CD4-positive, alpha-beta T cell treated with Interleukin-4 for 1 hour (primary cell): ENCODE data around the gene RANBP10.
A peak's percentile ranks its signal among the peaks of the same experiment; 100 is the strongest.
"Not testable (repeated sequence)": the region's sequence is repeated elsewhere in the genome, so short reads cannot be mapped to it uniquely, and the experiment has no call there.

ENCODE experiments used
- DNase-seq, 2 donors: peaks; one replicate each; pipeline ENCODE4 v3.0.0-alpha.2; 2020 to 2022

The RANBP10 gene

DNA sequence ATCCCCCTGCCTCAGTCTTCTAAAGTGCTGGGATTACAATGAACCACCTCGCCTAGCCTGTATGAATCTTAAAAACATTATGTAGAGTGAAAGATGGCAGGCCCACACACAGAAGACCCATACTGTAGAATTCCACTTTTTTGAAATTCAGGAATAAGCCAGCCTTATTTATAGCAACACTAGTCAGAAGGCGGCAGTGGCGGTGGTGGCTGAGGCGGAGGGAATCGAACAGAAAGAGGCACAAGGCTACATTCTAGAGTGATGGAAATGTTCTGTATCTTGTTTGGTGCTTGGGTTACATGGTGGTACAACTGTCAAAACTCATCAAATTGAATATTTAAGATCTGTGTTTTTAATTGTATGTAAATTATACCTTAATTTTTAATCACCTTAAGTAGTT, 98.6 kb downstream of the RANBP10 start:
- DNase-seq, result no peak

DNA sequence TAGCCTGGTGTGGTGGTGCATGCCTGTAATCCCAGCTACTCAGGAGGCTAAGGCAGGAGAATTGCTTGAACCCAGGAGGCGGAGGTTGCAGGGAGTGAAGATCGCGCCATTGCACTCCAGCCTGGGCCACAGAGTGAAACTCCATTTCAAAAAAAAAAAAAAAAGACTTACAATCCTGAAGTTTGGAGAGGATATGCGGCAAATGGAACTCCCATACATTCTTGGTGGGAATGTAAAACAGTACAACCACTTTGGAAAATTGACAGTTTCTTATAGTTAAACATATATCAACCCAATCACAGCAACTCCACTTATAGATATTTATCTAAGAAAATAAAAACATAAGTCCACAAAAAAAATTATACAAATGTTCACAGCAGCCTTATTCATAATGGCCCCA, 99.2 kb downstream of the RANBP10 start:
- no peak for DNase-seq

DNA sequence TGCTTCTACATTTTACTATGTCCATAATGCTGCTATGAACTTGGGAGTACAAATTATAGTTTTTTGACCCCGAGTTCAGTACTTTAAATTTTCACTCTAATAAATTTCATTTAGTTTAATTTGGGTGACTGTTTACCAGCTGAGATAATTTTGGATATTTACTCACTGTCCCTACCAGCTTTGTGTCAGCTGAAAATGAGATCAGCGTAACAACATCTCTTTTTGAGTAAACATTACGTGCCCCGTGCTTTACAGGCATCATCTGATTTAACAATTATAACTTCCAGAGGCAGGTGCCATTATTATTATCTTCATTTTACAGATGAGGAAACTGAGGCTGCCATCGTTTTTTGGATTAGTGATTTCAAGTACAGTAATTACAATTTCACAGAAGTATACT, 102.2 kb downstream of the RANBP10 start:
- DNase-seq, result no peak

DNA sequence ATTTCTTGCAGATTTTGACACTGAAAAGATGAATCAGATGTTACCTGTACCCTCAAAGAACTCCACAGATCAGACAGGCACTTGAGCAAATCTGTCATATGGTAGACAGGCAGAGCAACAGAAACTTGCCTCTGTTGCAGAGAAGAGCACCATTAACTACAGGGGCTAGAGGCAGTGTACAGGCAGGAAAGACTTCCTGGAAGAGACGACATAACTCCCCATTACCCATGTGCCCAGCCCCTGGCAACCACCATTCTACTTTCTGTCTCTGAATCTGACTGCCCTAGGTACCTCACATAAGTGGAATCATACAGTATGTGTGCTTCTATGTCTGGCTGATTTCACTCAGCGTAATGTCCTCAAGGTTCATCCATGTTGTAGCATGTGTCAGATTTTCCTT, 102.7 kb downstream of the RANBP10 start:
- DNase-seq, result peak in 1 of 2 donors; percentile 8

DNA sequence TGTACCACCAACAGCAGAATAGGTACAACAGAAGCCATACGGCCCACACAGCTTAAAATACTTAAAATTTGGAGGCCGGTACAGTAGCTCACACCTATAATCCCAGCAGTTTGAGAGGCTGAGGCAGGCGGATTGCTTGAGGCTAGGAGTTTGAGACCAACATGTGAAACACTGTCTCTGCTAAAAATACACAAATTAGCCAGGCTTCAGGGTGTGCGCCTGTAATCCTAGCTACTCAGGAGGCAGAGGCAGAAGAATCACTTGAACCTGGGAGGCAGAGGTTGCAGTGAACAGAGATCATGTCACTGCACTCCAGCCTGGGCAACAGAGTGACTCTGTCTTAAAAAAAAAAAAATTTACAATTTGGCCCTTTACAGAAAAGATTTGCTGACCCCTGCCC, 104.2 kb downstream of the RANBP10 start:
- no peak for DNase-seq

DNA sequence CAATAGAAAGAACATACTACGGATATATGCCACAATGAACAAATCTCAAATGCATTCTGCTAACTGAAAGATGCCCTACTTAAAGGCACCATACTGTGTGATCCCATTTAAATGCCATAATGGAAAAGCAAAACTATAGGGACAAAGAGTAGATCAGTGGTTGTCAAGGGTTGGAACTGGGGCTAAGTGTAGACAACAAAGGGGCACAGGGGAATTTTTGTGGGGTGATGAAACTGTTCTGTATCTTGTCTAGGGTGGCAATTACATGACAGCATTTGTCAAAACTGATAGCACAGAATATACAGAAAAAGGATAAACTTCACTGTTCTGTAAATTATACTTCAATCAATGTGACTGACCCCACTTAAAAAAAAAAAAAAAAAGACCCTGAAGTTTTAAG, 104.9 kb downstream of the RANBP10 start:
- DNase-seq, result no peak

DNA sequence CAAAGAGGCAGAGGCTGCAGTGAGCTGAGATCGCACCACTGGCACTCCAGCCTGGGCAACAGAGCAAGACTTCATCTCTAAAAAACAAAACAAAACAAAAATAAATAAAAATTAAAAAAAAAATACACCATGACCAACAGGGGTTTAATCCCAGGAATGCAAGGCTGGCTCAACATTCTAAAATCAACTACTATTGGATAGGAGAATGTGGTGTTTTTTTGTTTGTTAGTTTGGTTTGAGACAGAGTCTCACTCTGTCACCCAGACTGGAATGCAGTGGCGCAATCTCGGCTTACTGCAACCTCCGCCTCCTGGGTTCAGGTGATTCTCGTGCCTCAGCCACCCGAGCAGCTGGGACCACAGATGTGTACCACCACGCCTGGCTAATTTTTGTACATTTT, 107.1 kb downstream of the RANBP10 start:
- DNase-seq, result no peak

DNA sequence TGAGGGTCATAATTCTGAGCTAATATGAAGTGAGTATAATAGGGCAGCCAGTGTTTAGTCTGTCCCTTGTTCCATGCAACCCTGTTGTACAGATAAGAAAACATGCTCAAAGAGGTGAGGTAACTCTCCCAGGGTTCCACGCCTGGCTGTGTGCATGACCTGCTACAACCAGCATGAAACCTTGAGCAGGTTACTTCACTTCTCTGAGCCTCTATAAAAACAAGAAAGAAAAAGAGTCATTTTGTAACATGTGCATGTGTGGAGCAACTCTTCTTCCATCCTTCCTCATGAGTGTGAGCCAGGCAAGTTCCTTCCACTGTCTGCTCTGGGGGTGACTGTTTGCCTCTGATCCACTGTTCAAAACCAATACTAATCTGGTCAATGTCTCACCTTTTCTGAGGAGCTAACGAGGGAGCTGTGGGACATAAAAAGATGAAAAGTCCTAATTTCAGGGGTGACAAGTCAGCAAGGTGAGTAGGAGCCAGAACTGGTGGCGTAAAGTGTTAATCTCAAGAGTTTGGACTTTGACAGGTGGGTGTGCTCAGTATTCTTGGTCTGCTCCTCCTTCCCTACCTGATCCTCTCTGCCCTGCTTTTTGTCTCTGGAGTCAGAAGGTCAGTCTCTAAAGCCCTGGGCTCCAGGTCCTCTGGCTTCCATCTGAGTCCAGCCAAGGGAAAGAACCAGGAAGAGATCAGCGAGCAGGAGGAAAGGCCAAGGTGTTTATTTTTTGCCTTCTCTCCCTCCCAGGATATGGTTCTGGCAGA, 108.8 kb downstream of the RANBP10 start:
- no peak for DNase-seq

DNA sequence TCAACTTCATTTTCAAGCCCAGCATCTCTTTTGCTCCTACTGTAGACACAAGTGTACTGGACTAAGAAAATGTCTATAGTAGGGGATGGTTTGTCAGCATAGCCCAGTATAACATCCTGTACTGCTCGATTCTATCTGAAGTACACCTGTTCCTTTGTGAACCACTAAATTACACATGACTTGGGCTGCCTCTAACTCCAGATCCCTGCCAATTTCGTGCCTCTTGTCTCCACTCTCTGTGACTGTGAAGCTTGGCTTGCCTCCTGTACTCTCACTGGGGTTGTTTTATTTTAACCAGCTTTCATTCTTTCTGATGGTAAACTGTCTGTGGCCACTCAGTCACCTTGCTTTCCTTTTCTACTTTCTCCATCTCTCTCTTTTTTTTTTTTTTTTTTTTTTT, 111.7 kb downstream of the RANBP10 start:
- no peak for DNase-seq

DNA sequence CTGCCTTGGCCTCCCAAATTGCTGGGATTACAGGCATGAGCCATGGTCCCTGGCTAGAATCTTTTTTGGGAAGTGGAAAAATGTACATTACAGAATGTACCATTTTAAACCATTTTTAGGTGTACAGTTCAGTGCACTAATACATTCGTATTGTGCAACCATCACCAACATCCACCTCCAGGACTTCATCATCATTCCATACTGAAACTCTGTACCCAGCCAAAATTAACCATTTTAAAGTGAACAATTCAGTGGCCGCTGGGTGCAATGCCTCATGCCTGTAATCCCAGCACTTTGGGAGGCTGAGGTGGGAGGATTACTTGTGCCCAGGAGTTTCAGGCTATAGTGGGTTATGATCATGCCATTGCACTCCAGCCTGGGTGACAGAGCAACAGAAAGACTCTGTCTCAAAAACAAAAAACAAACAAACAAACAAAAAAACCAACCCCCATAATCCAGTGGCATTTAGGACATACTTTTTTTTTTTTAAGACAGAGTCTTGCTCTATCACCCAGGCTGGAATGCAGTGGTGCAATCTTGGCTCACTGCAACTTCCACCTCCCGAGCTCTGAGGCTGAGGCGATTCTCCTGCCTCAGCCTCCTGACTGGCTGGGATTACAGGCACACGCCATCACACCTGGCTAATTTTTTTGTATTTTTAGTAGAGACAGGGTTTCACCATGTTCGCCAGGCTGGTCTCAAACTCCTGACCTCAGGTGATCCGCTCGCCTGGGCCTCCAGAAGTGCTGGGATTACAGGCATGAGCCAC, 112.7 kb downstream of the RANBP10 start:
- DNase-seq, result not testable (repeated sequence)

DNA sequence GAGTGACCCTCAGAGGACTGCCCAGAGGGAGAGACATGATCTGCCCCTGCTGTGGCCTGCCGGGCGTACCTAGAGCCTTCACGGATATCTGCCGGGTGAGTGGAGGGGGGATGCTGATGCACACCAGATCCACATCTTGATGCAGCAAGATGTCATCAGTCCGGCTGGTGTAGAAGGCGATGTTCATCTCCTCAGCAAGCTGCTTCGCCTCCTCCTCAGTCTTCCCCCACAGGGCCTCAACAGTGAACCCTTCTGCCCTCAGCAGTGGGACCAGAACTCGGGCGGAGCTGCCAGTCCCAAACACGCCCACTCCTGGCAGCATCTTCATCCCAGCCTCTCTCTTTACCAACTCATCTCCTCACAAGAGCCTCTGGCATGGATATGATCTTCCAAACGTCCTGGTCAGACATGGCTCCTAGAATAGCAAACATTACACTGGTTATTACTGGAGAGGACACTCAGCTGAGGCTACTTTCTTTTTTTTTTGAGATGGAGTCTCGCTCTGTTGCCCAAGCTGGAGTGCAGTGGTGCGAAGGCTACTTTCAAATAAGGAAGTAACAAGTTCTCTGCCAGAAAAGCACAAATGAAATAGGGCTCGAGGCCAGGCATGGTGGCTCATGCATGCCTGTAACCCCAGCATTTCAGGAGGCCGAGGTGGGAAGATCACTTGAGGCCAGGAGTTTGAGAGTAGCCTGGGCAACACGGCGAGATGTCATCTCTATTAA, 120.8 kb downstream of the RANBP10 start:
- DNase-seq, result no peak

DNA sequence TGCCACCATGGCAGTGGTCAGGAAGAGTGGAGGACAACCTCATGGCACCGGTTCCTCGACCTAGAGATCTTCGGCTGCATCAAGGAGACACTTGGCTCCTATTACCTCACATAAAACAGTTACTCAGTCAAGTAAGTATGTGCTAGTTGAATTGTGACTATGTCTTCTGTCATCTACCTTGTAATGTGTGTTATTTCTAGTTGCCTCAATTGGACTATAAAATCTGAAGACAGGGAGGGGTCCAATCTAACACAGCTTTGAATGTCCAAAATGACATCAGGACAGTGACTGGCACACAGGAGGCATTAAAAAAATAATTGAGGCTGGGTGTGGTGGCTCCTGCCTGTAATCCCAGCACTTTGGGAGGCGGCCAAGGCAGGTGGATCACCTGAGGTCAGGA, 122.6 kb downstream of the RANBP10 start:
- DNase-seq, result no peak

DNA sequence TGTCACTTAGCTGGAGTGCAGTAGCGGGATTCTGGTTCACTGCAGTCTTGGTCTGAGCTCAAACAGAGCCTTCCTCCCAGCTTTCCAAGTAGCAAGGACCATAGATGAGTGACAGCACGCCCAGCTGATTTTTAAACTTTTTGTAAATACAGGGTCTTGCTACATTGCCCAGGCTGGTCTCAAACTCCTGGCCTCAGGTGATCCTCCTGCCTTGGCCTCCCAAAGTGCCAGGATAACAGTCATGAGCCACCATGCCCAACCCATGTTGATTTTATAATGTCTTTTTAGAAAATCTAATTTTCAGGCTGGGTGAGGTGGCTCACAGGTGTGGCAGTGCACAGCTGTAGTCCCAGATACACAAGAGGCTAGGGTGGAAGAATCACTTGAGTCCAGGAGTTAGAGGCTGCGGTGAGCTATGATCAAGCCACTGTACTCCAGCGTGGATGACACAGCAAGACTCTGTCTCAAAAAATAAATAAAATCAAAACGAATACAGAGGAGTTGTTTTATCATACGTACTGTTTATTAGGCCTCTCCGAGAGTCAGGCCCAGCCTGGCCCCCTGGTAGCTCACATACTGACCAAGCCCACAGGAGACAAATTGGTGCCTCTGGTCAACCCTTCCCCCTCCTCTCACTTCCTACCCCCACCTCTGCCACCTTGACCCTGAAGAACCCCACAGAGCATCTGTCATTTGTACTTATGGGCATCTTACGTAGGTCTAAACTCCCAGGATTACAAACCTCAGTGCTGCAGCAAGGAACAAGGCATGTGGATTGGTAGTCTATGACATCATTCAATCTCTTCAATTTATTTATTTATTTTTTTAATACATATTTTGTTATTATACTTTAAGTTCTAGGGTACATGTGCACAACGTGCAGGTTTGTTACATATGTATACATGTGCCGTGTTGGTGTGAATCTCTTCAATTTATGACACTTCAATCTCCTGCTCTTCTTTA, 126.1 kb downstream of the RANBP10 start:
- no peak for DNase-seq

DNA sequence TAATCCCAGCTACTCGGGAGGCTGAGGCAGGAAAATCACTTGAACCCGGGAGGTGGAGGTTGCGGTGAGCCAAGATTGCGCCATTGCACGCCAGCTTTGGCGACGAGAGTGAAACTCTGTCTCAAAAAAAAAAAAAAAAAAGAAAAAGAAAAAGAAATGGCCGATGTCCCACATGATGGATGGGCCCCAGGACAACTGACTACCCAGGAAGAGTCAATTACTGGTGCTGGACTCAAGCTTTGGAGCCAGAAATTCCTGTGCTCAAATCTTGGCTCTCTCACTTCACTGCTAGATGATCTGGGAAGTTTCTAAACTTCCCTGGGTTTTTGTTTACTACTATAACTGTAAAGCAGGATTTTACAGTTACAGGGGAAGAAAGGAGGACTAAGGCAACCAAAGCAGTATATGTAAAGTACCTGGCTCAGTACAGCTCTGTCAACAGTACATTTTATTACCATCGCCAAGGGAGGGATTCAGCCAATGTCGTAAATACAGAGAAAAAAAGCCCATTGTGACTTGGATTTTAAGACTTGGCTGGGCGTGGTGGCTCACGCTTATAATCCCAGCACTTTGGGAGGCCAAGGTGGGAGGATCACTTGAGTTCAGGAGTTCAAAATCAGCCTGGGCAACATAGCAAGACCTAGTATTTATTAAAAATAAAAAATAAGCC, 127.9 kb downstream of the RANBP10 start:
- no peak for DNase-seq

DNA sequence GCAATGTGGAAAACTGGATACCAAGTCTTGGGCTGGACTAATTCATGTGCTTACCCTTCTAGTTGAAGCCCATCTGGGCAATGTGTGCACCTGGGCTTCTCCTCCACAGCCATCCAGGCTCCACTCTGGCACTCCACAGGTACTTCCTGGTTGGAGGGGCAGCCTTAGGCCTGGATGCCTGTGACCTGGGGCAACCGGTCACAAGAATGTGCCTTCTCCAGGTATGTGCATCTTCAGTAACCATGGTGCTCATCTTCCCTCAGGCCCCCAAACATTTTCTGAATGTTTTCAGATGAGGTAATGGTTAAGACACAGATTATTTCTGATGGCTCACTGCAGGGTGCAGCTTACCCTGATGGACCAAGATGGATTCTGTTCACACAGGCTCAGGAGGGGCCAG, 128.6 kb downstream of the RANBP10 start:
- DNase-seq, result no peak

DNA sequence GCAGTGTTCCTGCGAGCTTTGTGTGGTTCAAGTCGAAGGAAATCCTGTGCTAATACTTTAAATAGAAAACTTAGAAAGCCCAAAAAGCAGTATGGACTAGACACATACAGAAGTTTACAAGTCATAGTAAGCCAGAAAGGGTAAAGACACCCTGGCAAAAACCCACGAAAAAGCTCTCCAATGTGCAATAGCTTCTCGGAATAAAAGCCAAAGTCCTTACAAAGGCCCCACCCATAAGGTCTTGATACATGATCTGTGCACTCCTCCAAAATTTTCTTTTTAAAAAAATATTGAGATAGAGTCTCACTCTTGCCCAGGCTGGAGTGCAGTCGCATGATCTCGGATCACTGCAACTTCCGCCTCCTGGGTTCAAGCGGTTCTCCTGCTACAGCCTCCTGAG, 129.4 kb downstream of the RANBP10 start:
- DNase-seq, result no peak

DNA sequence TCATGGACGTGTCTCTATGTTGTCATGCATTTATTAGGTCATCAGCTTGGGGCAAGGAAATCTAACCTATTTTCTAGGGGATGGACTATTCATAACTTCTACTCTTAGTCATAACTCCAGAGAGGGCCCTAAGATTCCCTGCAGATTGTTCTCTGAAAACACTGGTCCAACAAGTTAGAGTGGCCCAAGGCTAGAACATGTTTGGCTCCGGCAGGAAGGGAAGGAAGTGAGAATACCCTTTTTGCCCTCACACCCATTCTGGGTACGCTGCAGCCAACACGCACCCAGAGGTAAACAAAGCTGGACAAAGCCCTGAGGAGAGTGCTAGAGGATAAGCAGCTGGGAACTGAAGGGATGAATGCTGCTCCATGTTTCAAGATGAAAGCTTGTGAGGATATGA, 129.8 kb downstream of the RANBP10 start:
- no peak for DNase-seq

DNA sequence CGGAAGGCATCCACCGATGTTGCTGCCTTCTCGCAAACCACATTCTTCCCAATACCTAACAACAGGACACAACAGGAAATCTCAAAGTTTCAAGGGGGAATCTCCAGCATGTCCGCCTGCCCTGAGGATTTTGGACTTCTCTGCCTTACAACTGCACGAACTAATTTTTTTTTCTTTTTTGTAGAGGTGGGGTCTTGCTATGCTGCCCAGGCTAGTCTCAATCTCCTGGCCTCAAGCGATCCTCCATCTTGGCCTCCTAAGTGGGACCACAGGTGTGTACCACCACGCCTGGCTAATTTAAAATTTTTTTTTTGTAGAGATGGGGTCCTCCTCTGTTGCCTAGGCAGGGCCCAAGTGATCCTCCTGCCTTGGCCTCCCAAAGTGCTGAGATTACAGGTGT, 130.4 kb downstream of the RANBP10 start:
- no peak for DNase-seq

DNA sequence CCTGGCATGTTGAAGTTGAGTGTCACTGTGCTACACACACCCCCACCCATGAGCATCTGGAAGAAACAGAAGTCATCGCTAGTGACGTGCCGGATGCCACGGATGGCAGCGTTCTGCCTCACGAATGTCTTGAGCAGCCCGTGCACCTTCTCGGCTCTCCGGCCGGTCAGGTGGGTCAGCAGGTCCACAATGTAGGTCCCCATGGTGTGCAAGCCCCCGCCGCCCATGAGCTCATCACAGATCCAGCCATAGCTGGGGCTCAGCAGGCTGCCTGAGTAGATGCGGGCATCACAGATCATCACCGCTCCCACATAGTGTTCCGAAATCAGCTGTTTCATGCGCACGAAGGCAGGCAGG, 130.8 kb downstream of the RANBP10 start:
- no peak for DNase-seq

DNA sequence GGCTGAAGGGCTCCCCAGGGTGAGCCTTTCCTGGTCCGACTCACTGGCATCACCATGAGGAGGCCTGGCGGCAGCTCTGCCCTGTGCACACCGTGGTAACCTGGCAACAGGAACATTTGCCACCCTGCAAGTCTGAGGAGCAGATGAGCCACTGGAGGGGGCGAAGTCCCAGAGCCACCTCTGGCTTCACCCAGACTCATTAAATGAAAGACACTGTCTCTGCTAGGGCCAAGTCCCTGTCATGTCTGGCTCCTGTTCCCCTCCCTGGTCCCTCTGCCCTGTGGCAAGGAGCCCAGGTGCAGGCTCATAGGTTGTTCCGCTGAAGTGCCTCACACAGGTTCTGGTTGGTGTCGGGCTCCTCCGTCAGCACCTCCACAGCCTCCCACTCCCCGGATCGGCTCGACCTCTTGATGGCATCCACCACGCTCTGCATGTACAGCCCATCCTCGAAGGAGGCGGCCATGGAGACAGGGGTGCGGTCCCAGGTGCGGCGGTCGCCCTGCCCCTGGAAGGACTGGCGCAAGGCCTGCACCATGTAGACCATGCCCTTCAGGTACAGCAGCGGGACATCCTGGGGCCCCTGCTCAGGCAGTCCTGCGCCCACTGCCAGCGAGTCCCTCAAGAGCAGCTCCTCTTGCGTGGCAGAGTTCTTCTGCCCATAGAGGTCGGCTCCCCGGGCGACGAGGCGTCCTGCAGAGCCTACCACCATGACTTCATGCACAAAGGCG, 131.3 kb downstream of the RANBP10 start:
- DNase-seq, result no peak
